GM12878 (cell line): ENCODE results near the gene CDH1. TPM values are rescaled to one million over a fixed set of nuclear protein-coding genes. Genes with fewer than 3 reads are reported as not detected.
A peak's percentile ranks its signal among the peaks of the same experiment; 100 is the strongest.

Source experiments
- ASH2L ChIP-seq: fragments of 300-600, 200-600 bp; sonication (generic); IDR thresholded peaks from 2 replicates; pipeline ENCODE4 v1.6.1; 2017; ENCODE audit warnings: low read depth, mild to moderate bottlenecking, borderline replicate concordance
- BACH1 ChIP-seq: fragments of 450-650 bp; IDR thresholded peaks from 2 replicates; pipeline ENCODE4 v1.6.1; 2017; ENCODE audit warnings: mild to moderate bottlenecking, borderline replicate concordance
- BMI1 ChIP-seq: fragments of 450-650 bp; IDR thresholded peaks from 2 replicates; pipeline ENCODE4 v1.6.1; 2016; ENCODE audit warnings: mild to moderate bottlenecking, moderate library complexity, borderline replicate concordance
- CBX3 ChIP-seq: fragments of 200-600 bp; sonication (generic); IDR thresholded peaks from 2 replicates; pipeline ENCODE4 v1.6.1; 2016; ENCODE audit warnings: low read depth, borderline replicate concordance
- CBX5 ChIP-seq: sonication (generic); IDR thresholded peaks from 2 replicates; pipeline ENCODE4 v1.6.1; 2016; ENCODE audit warnings: low read depth, moderate library complexity, mild to moderate bottlenecking, inconsistent platforms
- CHD1 ChIP-seq: IDR thresholded peaks from 2 replicates; pipeline ENCODE4 v1.6.1; 2012; ENCODE audit warnings: low read depth, low read length, improper control_type of control experiment
- CHD4 ChIP-seq: fragments of 200-600 bp; sonication (generic); IDR thresholded peaks from 2 replicates; pipeline ENCODE4 v1.6.1; 2016; ENCODE audit warnings: mild to moderate bottlenecking
- E4F1 ChIP-seq: fragments of 450-650 bp; IDR thresholded peaks from 2 replicates; pipeline ENCODE4 v1.6.1; 2018; ENCODE audit warnings: borderline replicate concordance, mild to moderate bottlenecking; ENCODE audit not compliant: partially characterized antibody
- ELK1 ChIP-seq: IDR thresholded peaks from 2 replicates; pipeline ENCODE4 v1.6.1; 2012; ENCODE audit warnings: low read depth, low read length, improper control_type of control experiment
- IRF3 ChIP-seq: fragments of 450-650 bp; IDR thresholded peaks from 2 replicates; pipeline ENCODE4 v1.6.1; 2014; ENCODE audit warnings: mild to moderate bottlenecking
- KAT2A ChIP-seq: conservative IDR thresholded peaks from 2 replicates; pipeline ENCODE4 v1.6.1; 2011; ENCODE audit warnings: low read depth, low read length; ENCODE audit not compliant: control insufficient read depth
- MXI1 ChIP-seq: fragments of 150-350 bp; IDR thresholded peaks from 2 replicates; pipeline ENCODE4 v1.6.1; 2011; ENCODE audit warnings: low read depth, mild to moderate bottlenecking, inconsistent platforms, low read length, improper control_type of control experiment
- NR2C1 ChIP-seq: fragments of 450-650 bp; IDR thresholded peaks from 2 replicates; pipeline ENCODE4 v1.6.1; 2017; ENCODE audit warnings: antibody characterized with exemption, mild to moderate bottlenecking, moderate library complexity
- RAD21 ChIP-seq: IDR thresholded peaks from 2 replicates; pipeline ENCODE4 v1.6.1; 2011; ENCODE audit warnings: mild to moderate bottlenecking, low read depth, low read length, moderate library complexity; ENCODE audit not compliant: insufficient read depth
- RB1 ChIP-seq: fragments of 450-650 bp; formaldehyde crosslinking; IDR thresholded peaks from 2 replicates; pipeline ENCODE4 v1.6.1; 2017; ENCODE audit warnings: mild to moderate bottlenecking, borderline replicate concordance
- RELA ChIP-seq: fragments of 450-650 bp; IDR thresholded peaks from 2 replicates; pipeline ENCODE4 v1.8.0; 2014; ENCODE audit warnings: borderline replicate concordance; ENCODE audit not compliant: partially characterized antibody
- SREBF2 ChIP-seq: IDR thresholded peaks from 2 replicates; pipeline ENCODE4 v1.6.1; 2012; ENCODE audit warnings: mild to moderate bottlenecking, low read length
- STAT1 ChIP-seq: fragments of 450-650 bp; conservative IDR thresholded peaks from 2 replicates; pipeline ENCODE4 v1.6.1; 2014; ENCODE audit warnings: antibody characterized with exemption, mild to moderate bottlenecking
- TAF1 ChIP-seq: IDR thresholded peaks from 2 replicates; pipeline ENCODE4 v1.6.1; 2011; ENCODE audit warnings: mild to moderate bottlenecking, low read depth, low read length, borderline replicate concordance
- ZNF24 ChIP-seq: fragments of 450-650 bp; IDR thresholded peaks from 2 replicates; pipeline ENCODE4 v1.6.1; 2017; ENCODE audit warnings: antibody characterized with exemption, mild to moderate bottlenecking
- ZNF592 ChIP-seq: fragments of 450-650 bp; IDR thresholded peaks from 2 replicates; pipeline ENCODE4 v1.6.1; 2017; ENCODE audit warnings: mild to moderate bottlenecking, moderate library complexity
- ZNF622 ChIP-seq: fragments of 450-650 bp; IDR thresholded peaks from 2 replicates; pipeline ENCODE4 v1.6.1; 2017; ENCODE audit warnings: mild to moderate bottlenecking, inconsistent platforms
- ZSCAN29 ChIP-seq: fragments of 450-650 bp; IDR thresholded peaks from 2 replicates; pipeline ENCODE4 v1.6.1; 2017; ENCODE audit warnings: mild to moderate bottlenecking, moderate library complexity
- polyA plus RNA-seq, 11 experiments: library from polyadenylated mRNA; depleted of rRNA in 4 of 11; unstranded in 6 of 11; stranded (reverse) in 5 of 11; fragments of >200 nt; fragmentation: Nextera tagmentation in 4 of 11; fragmentation: Illumina TruSeq in 1 of 11; extraction: Ambion mirVana in 4 of 11; extraction: Trizol in 1 of 11; gene quantifications; 1 replicate in 1 of 11; 2 replicates in 10 of 11; pipeline versions ENCODE4 v1.2.1 to v1.2.3, GENCODE V29; 2011 to 2016; ENCODE audit warnings: inconsistent platforms in 2 of 11, missing spikeins in 2 of 11, low read depth in 1 of 11
- total RNA-seq, 4 experiments: library from RNA; depleted of rRNA in 3 of 4; stranded (reverse); fragments of >200 nt in 3 of 4; fragmentation: Illumina TruSeq in 1 of 4; extraction: Trizol in 1 of 4; gene quantifications; 2 replicates each; pipeline versions ENCODE4 v1.2.1 to v1.2.3, GENCODE V29; 2013 to 2021

Gene CDH1
- total and polyA plus RNA-seq, 10 of the 15 experiments (the other 5 are each of a cell fraction or from before 2014, with no cell fraction given): 2.2 to 30.6 (median 17.7) TPM

- TF ChIP-seq ZNF592 (peak; percentile 93), NR2C1 (no peak), ELK1 (no peak), ZSCAN29 (0 out of 2 replicates have a peak, but pooled peaks have one; percentile 69), RB1 (0 out of 2 replicates have a peak, but pooled peaks have one; percentile 19), STAT1 (peak; percentile 68; the same call in 1 of the 2 replicates), CHD1 (no peak), BACH1 (peak; percentile 93; the same call in 1 of the 2 replicates), TAF1 (no peak; the same call in 1 of the 2 replicates), ASH2L (peak; percentile 98), ZNF24 (peak; percentile 86), BMI1 (peak; percentile 90), KAT2A (no peak), CBX5 (no peak), RAD21 (peak; percentile 21; the same call in 1 of the 2 replicates), MXI1 (no peak), SREBF2 (no peak), IRF3 (no peak), CHD4 (no peak), CBX3 (no peak), E4F1 (no peak), RELA (no peak), ZNF622 (no peak)
Observed at GRCh38 chr16:68756239-68756915, 19.3 kb downstream of the CDH1 start (continued).
